ENCODE results near the gene DPP6. TPM values are rescaled to one million over a fixed set of nuclear protein-coding genes. Genes with fewer than 3 reads are reported as not detected.

Gene DPP6
- total RNA-seq, 1 experiment from 2014 or later, result not detected

DNA sequence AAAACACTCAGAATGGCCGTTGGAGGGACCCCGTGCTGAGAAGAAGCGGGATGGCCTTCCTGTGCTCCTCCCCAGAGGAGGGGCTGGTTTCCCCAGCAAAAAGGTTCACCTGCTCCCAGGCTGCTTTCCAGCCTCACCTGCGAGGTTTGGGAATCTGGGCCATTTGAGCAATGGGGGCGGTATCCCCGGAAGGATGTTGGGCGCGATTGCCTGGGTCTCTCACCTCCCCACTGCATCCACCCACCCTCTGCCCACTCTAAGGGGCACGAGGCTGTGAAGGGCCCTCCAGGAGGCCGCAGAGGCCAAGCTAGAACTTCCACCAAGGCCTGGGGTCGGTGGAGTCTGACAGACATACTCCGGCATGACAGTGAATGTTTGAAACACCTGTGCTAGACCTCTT, 803.2 kb downstream of the DPP6 start:
- TF ChIP-seq, protein P1, sequence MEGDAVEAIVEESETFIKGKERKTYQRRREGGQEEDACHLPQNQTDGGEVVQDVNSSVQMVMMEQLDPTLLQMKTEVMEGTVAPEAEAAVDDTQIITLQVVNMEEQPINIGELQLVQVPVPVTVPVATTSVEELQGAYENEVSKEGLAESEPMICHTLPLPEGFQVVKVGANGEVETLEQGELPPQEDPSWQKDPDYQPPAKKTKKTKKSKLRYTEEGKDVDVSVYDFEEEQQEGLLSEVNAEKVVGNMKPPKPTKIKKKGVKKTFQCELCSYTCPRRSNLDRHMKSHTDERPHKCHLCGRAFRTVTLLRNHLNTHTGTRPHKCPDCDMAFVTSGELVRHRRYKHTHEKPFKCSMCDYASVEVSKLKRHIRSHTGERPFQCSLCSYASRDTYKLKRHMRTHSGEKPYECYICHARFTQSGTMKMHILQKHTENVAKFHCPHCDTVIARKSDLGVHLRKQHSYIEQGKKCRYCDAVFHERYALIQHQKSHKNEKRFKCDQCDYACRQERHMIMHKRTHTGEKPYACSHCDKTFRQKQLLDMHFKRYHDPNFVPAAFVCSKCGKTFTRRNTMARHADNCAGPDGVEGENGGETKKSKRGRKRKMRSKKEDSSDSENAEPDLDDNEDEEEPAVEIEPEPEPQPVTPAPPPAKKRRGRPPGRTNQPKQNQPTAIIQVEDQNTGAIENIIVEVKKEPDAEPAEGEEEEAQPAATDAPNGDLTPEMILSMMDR (IDR thresholded peaks at IDR 0.05; ENCODE audit: insufficient read depth in 1 of 2, low read depth in 1 of 2, low read length in 1 of 2, severe bottlenecking in 1 of 2, unreplicated experiment in 1 of 2), result no peak
- no TSS peak for BruUV-seq (replicated peaks)
- no peak for DNase-seq
- Histone ChIP-seq H3K4me1 (no peaks in the 10 kb centered on the region), H3K9me3 (peaks cover 3% of the 10 kb centered on the region; the same call in 1 of the 2 replicates), H3K27me3 (replicated peaks; ENCODE audit: control insufficient read depth, insufficient read depth, low read length) (no peaks in the 10 kb centered on the region; the same call in 1 of the 2 replicates), H3K4me3 (ENCODE audit: low read depth, low read length) (no peak overlapping the region), H3K36me3 (ENCODE audit: control insufficient read depth, insufficient read depth, low read length) (no peaks in the 10 kb centered on the region)
- Mint-ChIP-seq H3K4me1 (ENCODE audit: low read depth, unreplicated experiment) (no peaks in the 10 kb centered on the region), H3K27ac (ENCODE audit: unreplicated experiment) (no peak overlapping the region), H3K9me3 (ENCODE audit: unreplicated experiment) (peaks cover 11% of the 10 kb centered on the region), H3K4me3 (ENCODE audit: unreplicated experiment) (no peak overlapping the region), H3K36me3 (ENCODE audit: insufficient read depth, unreplicated experiment) (no peaks in the 10 kb centered on the region), H3K27me3 (ENCODE audit: insufficient read depth, unreplicated experiment) (no peaks in the 10 kb centered on the region)
- intact Hi-C loops (cut with micrococcal nuclease; ENCODE audit: unreplicated experiment), result no loop called here
- CTCF ChIA-PET, result no interaction called here
- POLR2A ChIA-PET, result no interaction called here

DNA sequence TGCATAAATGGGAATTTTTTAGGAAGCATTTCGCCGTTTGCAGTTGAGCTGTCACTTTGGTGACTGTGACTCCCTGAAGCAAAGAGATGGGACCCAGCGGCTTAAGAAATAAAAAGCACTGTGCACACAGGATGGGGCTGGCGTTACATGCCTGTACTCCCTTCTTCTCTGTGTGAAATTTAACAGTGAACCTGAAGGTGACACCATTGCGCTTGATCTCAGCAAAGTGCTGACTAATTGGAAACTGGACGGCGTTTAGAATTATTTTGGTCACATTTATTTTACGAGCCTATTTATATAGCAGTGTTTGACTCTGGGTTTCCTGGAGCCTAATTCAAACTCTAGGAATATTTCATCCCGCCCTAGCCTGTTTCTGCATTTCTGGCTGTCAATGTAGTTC, 804.5 kb downstream of the DPP6 start:
- Histone ChIP-seq H3K36me3 (ENCODE audit: control insufficient read depth, insufficient read depth, low read length) (no peaks in the 10 kb centered on the region), H3K27me3 (replicated peaks; ENCODE audit: control insufficient read depth, insufficient read depth, low read length) (no peaks in the 10 kb centered on the region; the same call in 1 of the 2 replicates), H3K4me1 (no peaks in the 10 kb centered on the region), H3K9me3 (no peaks in the 10 kb centered on the region), H3K4me3 (ENCODE audit: low read depth, low read length) (no peak overlapping the region)
- POLR2A ChIA-PET, result no interaction called here
- Mint-ChIP-seq H3K9me3 (ENCODE audit: unreplicated experiment) (peaks cover 11% of the 10 kb centered on the region), H3K27me3 (ENCODE audit: insufficient read depth, unreplicated experiment) (no peaks in the 10 kb centered on the region), H3K36me3 (ENCODE audit: insufficient read depth, unreplicated experiment) (no peaks in the 10 kb centered on the region), H3K4me1 (ENCODE audit: low read depth, unreplicated experiment) (no peaks in the 10 kb centered on the region), H3K27ac (ENCODE audit: unreplicated experiment) (no peak overlapping the region), H3K4me3 (ENCODE audit: unreplicated experiment) (no peak overlapping the region)
- intact Hi-C loops (cut with micrococcal nuclease; ENCODE audit: unreplicated experiment), result no loop called here
- CTCF ChIA-PET, result no interaction called here
- TF ChIP-seq, protein P1 (IDR thresholded peaks at IDR 0.05; ENCODE audit: insufficient read depth in 1 of 2, low read depth in 1 of 2, low read length in 1 of 2, severe bottlenecking in 1 of 2, unreplicated experiment in 1 of 2), result no peak
- BruUV-seq (replicated peaks), result no TSS peak
- DNase-seq, result no peak

DNA sequence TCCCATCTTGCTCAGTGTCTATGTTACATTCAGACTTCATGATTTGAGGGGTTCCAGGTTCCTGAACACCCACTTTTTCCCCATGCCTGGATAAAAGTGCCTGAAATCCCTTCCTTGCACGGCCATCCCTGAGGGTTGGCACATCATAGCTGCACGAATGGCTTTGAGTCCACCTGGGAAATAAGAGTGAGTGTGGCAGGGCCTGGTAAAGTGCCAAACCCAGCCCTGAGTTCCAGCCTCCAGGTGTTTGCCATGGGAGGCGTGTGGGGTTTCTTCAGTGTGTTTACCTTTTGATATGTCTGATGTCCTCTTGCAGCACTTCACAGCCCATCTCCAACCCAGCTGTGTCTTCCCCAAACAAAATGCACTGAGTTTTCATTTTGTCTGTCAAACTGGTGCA, 805.0 kb downstream of the DPP6 start:
- Mint-ChIP-seq H3K27ac (ENCODE audit: unreplicated experiment) (no peak overlapping the region), H3K4me3 (ENCODE audit: unreplicated experiment) (no peak overlapping the region), H3K27me3 (ENCODE audit: insufficient read depth, unreplicated experiment) (no peaks in the 10 kb centered on the region), H3K36me3 (ENCODE audit: insufficient read depth, unreplicated experiment) (no peaks in the 10 kb centered on the region), H3K9me3 (ENCODE audit: unreplicated experiment) (peaks cover 9% of the 10 kb centered on the region), H3K4me1 (ENCODE audit: low read depth, unreplicated experiment) (no peaks in the 10 kb centered on the region)
- TF ChIP-seq, protein P1 (IDR thresholded peaks at IDR 0.05; ENCODE audit: insufficient read depth in 1 of 2, low read depth in 1 of 2, low read length in 1 of 2, severe bottlenecking in 1 of 2, unreplicated experiment in 1 of 2), result no peak
- no peaks in the 10 kb centered on the region for H3K36me3 ChIP-seq (ENCODE audit: control insufficient read depth, insufficient read depth, low read length)
- intact Hi-C loops (cut with micrococcal nuclease; ENCODE audit: unreplicated experiment), result no loop called here
- H3K4me1 ChIP-seq, result no peaks in the 10 kb centered on the region
- no peak for DNase-seq
- POLR2A ChIA-PET, result no interaction called here
- CTCF ChIA-PET, result no interaction called here
- H3K27me3 ChIP-seq (replicated peaks; ENCODE audit: control insufficient read depth, insufficient read depth, low read length), result peaks cover 1% of the 10 kb centered on the region; the same call in 1 of the 2 replicates
- H3K4me3 ChIP-seq (ENCODE audit: low read depth, low read length), result no peak overlapping the region
- no peaks in the 10 kb centered on the region for H3K9me3 ChIP-seq
- no TSS peak for BruUV-seq (replicated peaks)

All from Caco-2 (cell line).